WTC11 (cell line): ENCODE measurements around the gene TNNT1. TPM values are rescaled to one million over a fixed set of nuclear protein-coding genes. Genes with fewer than 3 reads are reported as not detected.
"Not testable (repeated sequence)": the region's sequence is repeated elsewhere in the genome, so short reads cannot be mapped to it uniquely, and the experiment has no call there.

Experiments
- ATAC-seq: fragments of 200-7000 bp; cut with Tn5 transposase; 2 replicates; pipeline ENCODE4 v1.10.0; 2021; ENCODE audit warnings: mild to moderate bottlenecking, moderate library complexity
- CTCF ChIA-PET: fragments of 300-600 bp; sonication (Branson Sonifier 250); formaldehyde crosslinking; loops from one replicate; lab custom pipeline; 2021; ENCODE audit warnings: antibody characterized with exemption; lab: Charles Lee
- POLR2A ChIA-PET: fragments of 350-600 bp; sonication (Branson Sonifier 250); formaldehyde crosslinking; loops from one replicate; lab custom pipeline; 2021; ENCODE audit warnings: antibody characterized with exemption; lab: Charles Lee
- DNase-seq: peaks from one replicate; pipeline ENCODE4 v3.0.0; 2021; ENCODE audit warnings: low spot score
- H3K27ac Mint-ChIP-seq: 2 replicates; pipeline ENCODE4 v1.8.0; 2021; ENCODE audit warnings: mixed read lengths
- H3K27me3 Mint-ChIP-seq: 2 replicates; pipeline ENCODE4 v1.8.0; 2021; ENCODE audit warnings: low read depth, mild to moderate bottlenecking, moderate library complexity, mixed read lengths
- H3K36me3 Mint-ChIP-seq: 2 replicates; pipeline ENCODE4 v1.8.0; 2021; ENCODE audit warnings: mixed read lengths
- H3K4me1 Mint-ChIP-seq: 2 replicates; pipeline ENCODE4 v1.8.0; 2022; ENCODE audit warnings: mixed read lengths
- H3K4me3 Mint-ChIP-seq: 2 replicates; pipeline ENCODE4 v1.8.0; 2021; ENCODE audit warnings: mild to moderate bottlenecking, moderate library complexity, mixed read lengths
- H3K9me3 Mint-ChIP-seq: 2 replicates; pipeline ENCODE4 v1.8.0; 2021; ENCODE audit warnings: mixed read lengths
- AR ChIP-seq: fragments of 250-450 bp; sonication (Bioruptor Pico); IDR thresholded peaks from 2 replicates; pipeline ENCODE4 v1.9.0; 2021; ENCODE audit warnings: mild to moderate bottlenecking
- ATF1 ChIP-seq: sonication (generic); formaldehyde crosslinking; IDR thresholded peaks from 2 replicates; pipeline ENCODE4 v1.8.1; 2023; ENCODE audit warnings: mild to moderate bottlenecking, moderate library complexity, missing genetic modification reagents
- ATF6 ChIP-seq: sonication (generic); formaldehyde crosslinking; IDR thresholded peaks from 2 replicates; pipeline ENCODE4 v1.8.1; 2023; ENCODE audit warnings: mild to moderate bottlenecking, missing genetic modification reagents
- CTCF ChIP-seq: fragments of 200-600 bp; IDR thresholded peaks from 2 replicates; pipeline ENCODE4 v1.8.0; 2022; ENCODE audit warnings: antibody characterized with exemption
- E2F5 ChIP-seq: sonication (generic); formaldehyde crosslinking; IDR thresholded peaks from 2 replicates; pipeline ENCODE4 v1.8.1; 2022; ENCODE audit warnings: mild to moderate bottlenecking, moderate library complexity, missing genetic modification reagents
- ERG ChIP-seq: fragments of 250-450 bp; sonication (Bioruptor Pico); IDR thresholded peaks from 2 replicates; pipeline ENCODE4 v1.8.0; 2021; ENCODE audit warnings: mild to moderate bottlenecking
- GABPB1 ChIP-seq: sonication (generic); formaldehyde crosslinking; IDR thresholded peaks from 2 replicates; pipeline ENCODE4 v1.8.1; 2023; ENCODE audit warnings: mild to moderate bottlenecking, missing genetic modification reagents
- GRHL2 ChIP-seq: fragments of 250-450 bp; sonication (Bioruptor Pico); IDR thresholded peaks from 2 replicates; pipeline ENCODE4 v1.8.0; 2022; ENCODE audit warnings: mild to moderate bottlenecking, moderate library complexity; ENCODE audit not compliant: insufficient replicate concordance, severe bottlenecking
- MAX ChIP-seq: sonication (generic); formaldehyde crosslinking; IDR thresholded peaks from 2 replicates; pipeline ENCODE4 v1.8.0; 2022; ENCODE audit warnings: mild to moderate bottlenecking, missing genetic modification reagents
- MLX ChIP-seq: sonication (generic); formaldehyde crosslinking; IDR thresholded peaks from 2 replicates; pipeline ENCODE4 v1.8.1; 2023; ENCODE audit warnings: mild to moderate bottlenecking, missing genetic modification reagents, moderate library complexity
- RELA ChIP-seq: sonication (generic); formaldehyde crosslinking; IDR thresholded peaks from 2 replicates; pipeline ENCODE4 v1.8.1; 2022; ENCODE audit warnings: missing genetic modification reagents, mild to moderate bottlenecking, borderline replicate concordance
- USF2 ChIP-seq: sonication (generic); formaldehyde crosslinking; IDR thresholded peaks from 2 replicates; pipeline ENCODE4 v1.8.1; 2023; ENCODE audit warnings: mild to moderate bottlenecking, missing genetic modification reagents, moderate library complexity
- ZMAT4 ChIP-seq: fragments of 250-450 bp; sonication (Bioruptor Pico); IDR thresholded peaks from 2 replicates; pipeline ENCODE4 v1.9.0; 2021; ENCODE audit warnings: mild to moderate bottlenecking
- ZNF416 ChIP-seq: fragments of 250-450 bp; sonication (Bioruptor Pico); IDR thresholded peaks from 2 replicates; pipeline ENCODE4 v1.9.0; 2021; ENCODE audit warnings: mild to moderate bottlenecking, inconsistent platforms
- ZNF423 ChIP-seq: fragments of 250-450 bp; sonication (Bioruptor Pico); IDR thresholded peaks from 2 replicates; pipeline ENCODE4 v2.1.2; 2022; ENCODE audit warnings: mild to moderate bottlenecking, moderate library complexity
- ZSCAN18 ChIP-seq: fragments of 250-450 bp; sonication (Bioruptor Pico); IDR thresholded peaks from 2 replicates; pipeline ENCODE4 v2.1.2; 2022; ENCODE audit warnings: mild to moderate bottlenecking, moderate library complexity
- total RNA-seq: library from RNA; stranded (reverse); gene quantifications from 3 replicates; pipeline ENCODE4 v1.2.3, GENCODE V29; 2021

Gene TNNT1
- total RNA-seq, 1 experiment from 2014 or later = 50.6 TPM

- TF ChIP-seq AR (CRISPR knock-in tag) = no peak
- no peak for TF ChIP-seq MLX (CRISPR knock-in tag)
- no peak for TF ChIP-seq ATF1 (CRISPR knock-in tag)
- TF ChIP-seq E2F5 (CRISPR knock-in tag) = no peak
- no peak for TF ChIP-seq USF2 (CRISPR knock-in tag)
- no peak for TF ChIP-seq ZNF423
- no peak for TF ChIP-seq ZMAT4 (CRISPR knock-in tag)
- TF ChIP-seq ZSCAN18 = no peak
- TF ChIP-seq ATF6 (CRISPR knock-in tag) = no peak
Observed at GRCh38 chr19:55172741-55173140, 23.7 kb upstream of the TNNT1 start (continued).

- POLR2A ChIA-PET, ATAC-seq, H3K36me3 Mint-ChIP-seq, DNase-seq, H3K27ac Mint-ChIP-seq, H3K9me3 Mint-ChIP-seq: not testable (repeated sequence)
- peak overlapping the region; percentile 80 for H3K4me3 Mint-ChIP-seq
- CTCF ChIA-PET = interaction anchor here (3.6 kb wide), 1 partner anchor 12 kb away, joined by 23 read pairs; no protein-coding TSS in a partner anchor
- H3K4me1 Mint-ChIP-seq = peaks cover 24% of the 10 kb centered on the region
- H3K27me3 Mint-ChIP-seq = peaks cover 91% of the 10 kb centered on the region
Observed at GRCh38 chr19:55172318-55172717, 23.3 kb upstream of the TNNT1 start.

- Mint-ChIP-seq H3K36me3 (no peaks in the 10 kb centered on the region), H3K4me3 (peak overlapping the region; percentile 80), H3K9me3 (no peaks in the 10 kb centered on the region), H3K27me3 (peaks cover 84% of the 10 kb centered on the region), H3K4me1 (peaks cover 23% of the 10 kb centered on the region), H3K27ac (no peak overlapping the region)
- POLR2A ChIA-PET = no interaction called here
- CTCF ChIA-PET = interaction anchor here (1.0 kb wide), 1 partner anchor 25 kb away, joined by 3 read pairs; no protein-coding TSS in a partner anchor
- ATAC-seq (no peak), DNase-seq (no peak)
- no peak for TF ChIP-seq ZNF416 (CRISPR knock-in tag)
- TF ChIP-seq CTCF = no peak
- TF ChIP-seq ERG (CRISPR knock-in tag) = no peak
- no peak for TF ChIP-seq MAX (CRISPR knock-in tag)
- no peak for TF ChIP-seq RELA (CRISPR knock-in tag)
- no peak for TF ChIP-seq GRHL2 (CRISPR knock-in tag)
- TF ChIP-seq GABPB1 (CRISPR knock-in tag) = no peak
- TF ChIP-seq ZNF423 = no peak
- TF ChIP-seq AR (CRISPR knock-in tag) = no peak
Observed at GRCh38 chr19:55171440-55171839, 22.4 kb upstream of the TNNT1 start.
